HG03108 (cell line): ENCODE data around the gene DNAJC18.

Experiments
- ATAC-seq: cut with Tn5 transposase; IDR thresholded peaks from one replicate; pipeline ENCODE4 v1.9.1; 2021; ENCODE audit warnings: moderate library complexity; ENCODE audit not compliant: unreplicated experiment

The DNAJC18 gene

DNA sequence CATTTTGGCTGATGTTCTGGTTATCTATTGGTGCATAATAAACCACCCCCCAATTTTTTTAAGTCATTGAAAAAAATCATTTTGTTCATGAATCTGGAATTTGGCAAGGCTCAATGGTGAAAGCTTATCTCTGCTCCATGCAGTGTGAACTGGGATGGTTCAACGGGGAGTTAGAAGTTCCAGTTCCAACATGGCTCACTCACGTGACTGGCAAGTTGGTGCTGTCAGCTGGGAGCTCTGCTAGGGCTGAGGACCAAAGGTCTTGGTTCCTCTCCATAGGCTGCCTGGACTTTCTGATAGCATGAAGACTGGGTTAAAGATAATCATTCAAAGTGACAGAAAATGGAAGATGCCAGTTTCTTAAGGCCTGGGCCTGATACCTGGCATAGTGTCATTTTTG, 32.4 kb downstream of the DNAJC18 start:
- no peak for ATAC-seq

GRCh38 chr5:139404484-139404840, 34.9 kb downstream of the DNAJC18 start:
- ATAC-seq = no peak

DNA sequence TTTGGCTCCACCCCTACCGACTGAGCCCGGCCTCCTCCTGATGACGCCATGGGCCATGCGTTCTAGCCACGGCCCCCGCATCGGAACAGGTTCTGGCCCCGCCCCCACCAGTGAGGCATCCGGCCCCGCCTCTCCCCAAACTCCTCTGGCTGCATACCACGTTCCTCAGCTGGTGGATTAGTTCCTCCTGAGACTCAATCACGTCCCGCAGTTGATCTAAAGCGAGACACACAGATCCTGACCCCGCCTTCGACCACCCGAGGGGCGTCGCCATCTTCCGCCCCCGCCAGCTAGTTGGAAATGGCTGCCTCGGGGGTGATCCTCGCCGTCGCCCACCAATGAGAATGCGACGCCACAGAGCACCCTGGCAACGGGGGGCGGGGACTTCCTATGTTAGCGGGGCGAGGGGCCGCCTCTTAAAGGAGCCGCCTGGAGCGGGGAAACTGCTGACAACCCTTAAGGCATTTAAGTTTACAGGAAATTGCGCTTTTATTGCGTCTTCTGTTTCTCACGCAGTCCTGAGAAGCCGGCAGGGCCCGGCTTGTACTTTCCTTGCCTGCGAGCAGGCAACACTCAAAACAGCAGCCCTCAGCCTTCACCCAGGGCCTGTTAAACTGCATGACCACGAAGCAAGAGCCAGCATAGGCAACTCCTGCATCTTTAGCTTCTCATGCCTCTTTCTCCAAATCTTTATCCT, 35.4 kb downstream of the DNAJC18 start, which contains the start of gene SPATA24:
Gene SPATA24 (minus strand): TSS at position 303 of the 697 bp plus-strand sequence. CDS start 29 bp downstream, at position 274.
- ATAC-seq = peak; percentile 85

- ATAC-seq = no peak
Measured at GRCh38 chr5:139403418-139403786, 35.9 kb downstream of the DNAJC18 start.

- no peak for ATAC-seq
Measured at GRCh38 chr5:139402561-139403158, 36.7 kb downstream of the DNAJC18 start.

DNA sequence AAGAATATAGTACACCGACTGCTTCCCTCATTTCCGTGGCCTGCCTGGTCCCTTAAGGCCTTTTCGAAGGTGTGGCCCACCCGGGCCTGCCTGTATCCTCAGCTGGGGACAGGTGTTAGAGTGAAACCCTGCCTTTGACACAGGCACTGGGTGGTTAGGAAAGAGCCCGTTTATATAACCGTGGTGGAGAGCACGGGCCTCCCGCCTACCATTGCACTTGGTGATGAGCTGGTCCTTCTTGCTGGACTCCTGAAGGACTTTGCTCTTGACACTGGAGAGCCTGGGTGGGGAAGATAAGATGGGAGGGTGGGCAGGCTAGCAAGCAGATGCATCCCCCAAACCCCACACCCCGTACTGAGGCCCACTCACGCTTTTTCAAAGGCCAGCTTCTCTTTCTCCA, 37.8 kb downstream of the DNAJC18 start:
- no peak for ATAC-seq

- no peak for ATAC-seq
Measured at GRCh38 chr5:139399501-139400121, 39.7 kb downstream of the DNAJC18 start.

DNA sequence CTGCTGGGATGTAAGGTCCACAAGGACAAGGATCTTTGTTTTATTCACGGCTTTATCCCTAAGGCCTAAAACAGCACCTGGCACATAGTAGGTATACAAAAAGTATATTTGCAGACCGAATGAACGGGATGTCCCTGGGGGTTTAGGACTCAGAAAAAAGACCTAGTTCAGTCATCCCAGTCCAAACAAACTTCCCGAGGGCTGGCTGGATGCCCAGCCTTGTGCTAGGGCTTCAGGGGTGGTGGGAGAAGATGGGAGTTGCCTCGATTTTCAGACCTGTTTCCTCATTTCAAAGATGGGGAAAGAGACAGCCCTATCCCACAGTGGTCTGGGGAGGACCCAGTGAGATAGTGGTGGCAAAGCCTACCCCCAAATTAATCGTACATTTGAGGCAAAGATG, 41.4 kb downstream of the DNAJC18 start:
- ATAC-seq = no peak

DNA sequence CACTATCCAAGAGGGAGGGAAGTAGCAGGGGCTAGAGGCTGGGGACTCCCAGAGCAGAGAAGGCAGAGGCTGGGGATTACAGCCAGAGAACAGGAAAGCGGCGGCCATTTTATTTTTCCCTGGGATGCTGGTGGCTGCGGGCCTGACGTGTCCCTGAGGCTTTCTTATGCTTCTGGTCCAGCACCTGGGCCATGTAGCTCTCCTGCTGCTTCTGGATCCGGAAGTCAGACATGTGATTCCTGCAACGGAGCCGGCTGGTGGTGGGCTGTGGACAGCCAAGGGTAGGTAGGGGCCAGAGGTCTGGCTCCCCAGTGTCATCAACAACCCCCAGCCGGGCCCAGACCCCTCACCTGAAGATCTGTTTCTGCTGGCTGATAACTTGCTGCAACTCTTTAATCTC, 42.6 kb downstream of the DNAJC18 start:
- ATAC-seq = no peak

DNA sequence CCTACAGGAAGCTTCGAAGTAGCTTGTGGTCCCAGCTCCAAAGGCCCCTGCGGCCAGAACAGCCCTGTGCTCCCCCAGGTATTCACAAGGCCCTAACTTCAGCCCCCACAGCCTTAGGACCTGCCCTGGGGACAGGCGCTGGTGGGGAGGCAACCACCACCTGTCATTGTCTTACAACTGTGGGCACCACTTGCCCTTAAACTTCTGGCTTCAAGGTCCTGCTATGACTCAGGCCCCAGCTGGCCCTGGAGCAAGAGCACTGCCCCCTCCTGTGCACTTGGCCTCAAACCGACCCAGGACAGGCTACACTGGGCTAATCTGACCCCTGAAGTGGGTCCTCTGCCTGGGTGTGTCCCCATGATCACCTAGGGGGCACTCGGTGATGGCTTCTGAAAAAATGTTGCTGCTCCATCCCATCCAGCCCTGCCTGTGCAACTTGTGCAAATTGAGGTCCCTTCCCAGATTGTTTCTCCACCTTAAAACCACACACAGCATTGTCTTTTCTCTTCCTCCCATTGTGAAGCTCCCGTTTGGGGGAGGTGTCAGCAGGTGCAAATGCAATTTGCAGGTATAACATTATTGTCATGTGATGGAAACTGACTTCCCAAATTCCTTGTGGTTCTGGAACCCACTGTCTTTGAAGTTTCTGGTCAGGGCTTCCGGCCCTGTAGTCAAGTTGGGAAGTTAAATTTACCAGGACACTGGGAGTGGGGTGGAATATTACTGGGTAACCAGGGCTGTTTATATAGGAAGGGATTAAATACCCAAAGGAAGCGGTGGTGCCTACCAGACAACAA, 43.3 kb downstream of the DNAJC18 start:
- ATAC-seq = no peak

- ATAC-seq = no peak
Measured at GRCh38 chr5:139394654-139395566, 44.4 kb downstream of the DNAJC18 start, which contains the start of gene PROB1. TSS of gene PROB1 (minus strand) at chr5:139395104. CDS start at chr5:139395081, 23 bp downstream.

DNA sequence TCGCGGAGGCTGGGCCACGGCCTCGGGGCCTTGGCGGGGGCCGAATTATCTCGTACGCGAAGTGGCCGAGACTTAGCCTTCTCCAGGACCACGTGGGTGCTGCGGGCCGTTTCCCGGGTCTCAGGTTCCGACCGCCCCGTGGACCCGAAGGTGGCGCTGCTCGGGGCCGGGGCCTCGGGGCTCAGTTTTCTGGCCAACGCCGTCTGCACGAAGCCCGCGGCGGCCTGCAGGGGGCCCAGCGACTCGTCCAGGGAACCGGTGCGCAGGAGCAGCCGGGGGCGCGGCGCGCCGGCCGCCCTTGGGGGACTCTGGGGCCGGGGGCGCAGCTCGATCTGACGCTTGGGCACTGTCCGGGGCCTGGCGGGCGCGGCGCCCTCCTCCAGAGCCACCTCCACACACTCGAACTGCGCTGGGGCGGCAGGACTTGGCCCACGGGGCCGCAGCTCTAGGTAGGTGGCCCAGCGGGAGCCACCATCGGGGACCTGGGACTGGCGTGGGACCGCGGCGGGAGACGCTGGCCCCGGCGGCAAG, 45.1 kb downstream of the DNAJC18 start:
- no peak for ATAC-seq

GRCh38 chr5:139393497-139394122, 45.7 kb downstream of the DNAJC18 start:
- no peak for ATAC-seq

DNA sequence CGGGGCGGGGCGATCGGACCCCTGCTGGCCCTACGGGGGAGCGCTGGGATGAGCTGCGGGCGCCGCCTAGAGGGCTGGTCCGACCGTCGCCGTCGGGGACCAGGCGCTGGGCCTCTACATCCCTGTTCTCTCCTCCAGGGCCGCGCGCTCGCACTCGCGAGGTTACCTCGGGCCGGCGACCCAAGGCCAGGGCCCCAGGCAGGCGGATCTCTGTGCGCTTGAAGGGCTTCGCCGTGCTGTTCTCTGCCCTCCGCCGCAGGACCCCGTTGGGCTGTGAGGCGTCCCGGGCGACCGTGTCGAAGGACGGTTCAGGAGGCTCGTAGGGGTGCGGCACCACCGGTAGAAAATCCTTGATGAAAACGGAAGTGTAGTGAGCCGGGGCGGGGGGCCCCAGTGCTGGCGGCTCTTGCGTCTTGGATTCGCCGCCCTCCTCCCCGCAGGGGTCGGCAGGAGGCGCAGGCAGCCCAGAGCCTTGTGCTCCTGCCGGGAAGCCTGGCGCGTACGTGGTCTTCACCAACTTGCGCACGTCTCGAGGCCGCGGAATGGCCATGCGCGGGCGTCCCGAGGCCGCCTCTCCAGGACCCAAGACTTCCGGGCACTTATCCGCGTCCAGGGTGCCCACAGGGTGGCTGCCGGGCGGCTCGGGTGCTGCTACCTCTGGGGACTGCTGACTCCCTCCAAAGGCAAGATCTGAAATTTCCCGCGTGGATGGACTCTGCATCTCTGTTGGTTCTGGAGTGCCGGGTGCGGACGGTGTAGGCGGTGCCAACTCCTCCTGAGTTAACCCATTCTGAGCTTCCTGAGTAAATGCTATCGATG, 46.4 kb downstream of the DNAJC18 start:
- ATAC-seq = peak; percentile 45

DNA sequence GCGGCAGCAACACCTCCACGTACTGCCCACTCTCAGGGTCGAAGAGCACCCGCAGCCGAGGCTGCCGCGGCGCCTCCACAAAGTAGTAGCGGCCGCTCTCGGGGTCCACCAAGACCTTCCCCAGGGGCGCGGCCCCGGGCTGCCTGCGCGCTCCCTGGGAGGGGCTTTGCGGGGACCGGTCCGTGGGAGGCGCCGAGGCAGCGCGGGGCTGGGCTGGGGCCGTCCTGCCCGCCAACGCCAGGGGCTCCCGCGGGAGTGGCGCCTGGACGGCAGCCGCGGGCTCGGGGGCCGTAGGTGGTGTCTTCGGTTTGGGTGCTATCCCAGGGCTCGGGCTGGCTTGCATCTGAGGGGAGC, 47.0 kb downstream of the DNAJC18 start:
- no peak for ATAC-seq

- ATAC-seq = no peak
Measured at GRCh38 chr5:139391570-139392323, 47.6 kb downstream of the DNAJC18 start.

GRCh38 chr5:139390639-139391569, 48.4 kb downstream of the DNAJC18 start:
- ATAC-seq = no peak
